SJSA1 (cell line): ENCODE measurements around the gene KMT2A. TPM values are rescaled to one million over a fixed set of nuclear protein-coding genes. Genes with fewer than 3 reads are reported as not detected.
"Not testable (repeated sequence)": the region's sequence is repeated elsewhere in the genome, so short reads cannot be mapped to it uniquely, and the experiment has no call there.

ENCODE experiments used
- DNase-seq, 2 experiments: peaks; one replicate each; pipeline ENCODE4 v3.0.0-alpha.2; 2015 to 2020; ENCODE audit warnings: low spot score in 2 of 2, low read depth in 1 of 2
- H3K27ac ChIP-seq: fragments of 250-450 bp; sonication (Bioruptor Pico); 2 replicates; pipeline ENCODE4 v1.5.1; 2020; ENCODE audit warnings: mild to moderate bottlenecking, moderate library complexity
- H3K27me3 ChIP-seq: fragments of 250-450 bp; sonication (Bioruptor Pico); replicated peaks from 2 replicates; pipeline ENCODE4 v1.5.1; 2020; ENCODE audit warnings: mild to moderate bottlenecking, moderate library complexity
- H3K36me3 ChIP-seq: fragments of 250-450 bp; sonication (Bioruptor Pico); 2 replicates; pipeline ENCODE4 v1.5.1; 2020; ENCODE audit warnings: mild to moderate bottlenecking
- H3K4me1 ChIP-seq: fragments of 250-450 bp; sonication (Bioruptor Pico); replicated peaks from 2 replicates; pipeline ENCODE4 v1.6.1; 2021; ENCODE audit warnings: mild to moderate bottlenecking
- H3K4me3 ChIP-seq: fragments of 250-450 bp; sonication (Bioruptor Pico); 2 replicates; pipeline ENCODE4 v1.5.1; 2020; ENCODE audit warnings: mild to moderate bottlenecking
- H3K9me3 ChIP-seq: fragments of 250-450 bp; sonication (Bioruptor Pico); replicated peaks from 2 replicates; pipeline ENCODE4 v1.5.1; 2020; ENCODE audit warnings: mild to moderate bottlenecking
- total RNA-seq: library from RNA; depleted of rRNA; stranded (reverse); fragments of >200 nt; shearing (Covaris generic); gene quantifications from 2 replicates; pipeline ENCODE4 v1.2.3, GENCODE V29; 2014

The KMT2A gene
- total RNA-seq, 1 experiment from 2014 or later: 13.4 TPM

GRCh38 chr11:118441770-118442275, 5.5 kb downstream of the KMT2A start:
- H3K27ac ChIP-seq: no peak overlapping the region
- H3K4me1 ChIP-seq: no peaks in the 10 kb centered on the region
- DNase-seq: no peak
- no peaks in the 10 kb centered on the region for H3K27me3 ChIP-seq
- 0 out of 2 replicates have a peak, but pooled peaks cover 9% of the 10 kb centered on the region for H3K36me3 ChIP-seq
- no peaks in the 10 kb centered on the region for H3K9me3 ChIP-seq
- no peak overlapping the region for H3K4me3 ChIP-seq

- DNase-seq: no peak
- H3K27me3 ChIP-seq: no peaks in the 10 kb centered on the region
- no peaks in the 10 kb centered on the region for H3K4me1 ChIP-seq
- no peak overlapping the region for H3K4me3 ChIP-seq
- no peaks in the 10 kb centered on the region for H3K9me3 ChIP-seq
- 0 out of 2 replicates have a peak, but pooled peaks cover 9% of the 10 kb centered on the region for H3K36me3 ChIP-seq
- no peak overlapping the region for H3K27ac ChIP-seq
These were observed 6.0 kb downstream of the KMT2A start for GRCh38 chr11:118442301-118442700.

- Histone ChIP-seq H3K27me3 (no peaks in the 10 kb centered on the region), H3K36me3 (0 out of 2 replicates have a peak, but pooled peaks cover 9% of the 10 kb centered on the region), H3K27ac (no peak overlapping the region), H3K4me1 (no peaks in the 10 kb centered on the region), H3K9me3 (no peaks in the 10 kb centered on the region), H3K4me3 (no peak overlapping the region)
- no peak for DNase-seq
These were observed 6.8 kb downstream of the KMT2A start for GRCh38 chr11:118442908-118443589.

GRCh38 chr11:118443590-118444218, 7.4 kb downstream of the KMT2A start:
- no peaks in the 10 kb centered on the region for H3K9me3 ChIP-seq
- no peak for DNase-seq
- H3K27ac ChIP-seq: no peak overlapping the region
- H3K27me3 ChIP-seq: no peaks in the 10 kb centered on the region
- H3K4me1 ChIP-seq: no peaks in the 10 kb centered on the region
- H3K4me3 ChIP-seq: no peak overlapping the region
- 0 out of 2 replicates have a peak, but pooled peaks cover 9% of the 10 kb centered on the region for H3K36me3 ChIP-seq

- no peak overlapping the region for H3K4me3 ChIP-seq
- no peak for DNase-seq
- no peaks in the 10 kb centered on the region for H3K36me3 ChIP-seq
- no peaks in the 10 kb centered on the region for H3K9me3 ChIP-seq
- H3K4me1 ChIP-seq: no peaks in the 10 kb centered on the region
- no peak overlapping the region for H3K27ac ChIP-seq
- no peaks in the 10 kb centered on the region for H3K27me3 ChIP-seq
These were observed 11.1 kb downstream of the KMT2A start for GRCh38 chr11:118447423-118447822.

GRCh38 chr11:118448294-118448693, 12.0 kb downstream of the KMT2A start:
- H3K9me3 ChIP-seq: no peaks in the 10 kb centered on the region
- H3K4me3 ChIP-seq: no peak overlapping the region
- no peaks in the 10 kb centered on the region for H3K27me3 ChIP-seq
- H3K36me3 ChIP-seq: no peaks in the 10 kb centered on the region
- H3K27ac ChIP-seq: no peak overlapping the region
- H3K4me1 ChIP-seq: no peaks in the 10 kb centered on the region
- DNase-seq: no peak

- Histone ChIP-seq H3K27ac (no peak overlapping the region), H3K36me3 (no peaks in the 10 kb centered on the region), H3K4me1 (no peaks in the 10 kb centered on the region), H3K4me3 (no peak overlapping the region), H3K9me3 (no peaks in the 10 kb centered on the region), H3K27me3 (no peaks in the 10 kb centered on the region)
- no peak for DNase-seq
These were observed 13.1 kb downstream of the KMT2A start for GRCh38 chr11:118449316-118449918.

GRCh38 chr11:118450451-118450850, 14.2 kb downstream of the KMT2A start:
- Histone ChIP-seq H3K4me1 (no peaks in the 10 kb centered on the region), H3K9me3 (no peaks in the 10 kb centered on the region), H3K27ac (no peak overlapping the region), H3K27me3 (no peaks in the 10 kb centered on the region), H3K4me3 (no peak overlapping the region), H3K36me3 (no peaks in the 10 kb centered on the region)
- DNase-seq: no peak

- Histone ChIP-seq H3K4me3 (no peak overlapping the region), H3K27me3 (no peaks in the 10 kb centered on the region), H3K36me3 (no peaks in the 10 kb centered on the region), H3K9me3 (no peaks in the 10 kb centered on the region), H3K4me1 (no peaks in the 10 kb centered on the region), H3K27ac (no peak overlapping the region)
- no peak for DNase-seq
These were observed 25.9 kb downstream of the KMT2A start for GRCh38 chr11:118462178-118462577.

- H3K36me3 ChIP-seq, H3K4me1 ChIP-seq, H3K27me3 ChIP-seq, H3K4me3 ChIP-seq, H3K27ac ChIP-seq, H3K9me3 ChIP-seq, DNase-seq: not testable (repeated sequence)
These were observed 32.7 kb downstream of the KMT2A start for GRCh38 chr11:118468968-118469367.

- Histone ChIP-seq H3K4me3 (no peak overlapping the region), H3K9me3 (no peaks in the 10 kb centered on the region), H3K36me3 (0 out of 2 replicates have a peak, but pooled peaks cover 4% of the 10 kb centered on the region), H3K27me3 (no peaks in the 10 kb centered on the region), H3K27ac (no peak overlapping the region), H3K4me1 (no peaks in the 10 kb centered on the region)
- DNase-seq: no peak
These were observed 34.7 kb downstream of the KMT2A start for GRCh38 chr11:118471030-118471429.

GRCh38 chr11:118473537-118473936, 37.2 kb downstream of the KMT2A start:
- H3K4me1 ChIP-seq: no peaks in the 10 kb centered on the region
- H3K9me3 ChIP-seq: no peaks in the 10 kb centered on the region
- no peak overlapping the region for H3K27ac ChIP-seq
- H3K27me3 ChIP-seq: no peaks in the 10 kb centered on the region
- H3K36me3 ChIP-seq: peaks cover 11% of the 10 kb centered on the region
- DNase-seq: no peak
- no peak overlapping the region for H3K4me3 ChIP-seq

- H3K36me3 ChIP-seq: peaks cover 32% of the 10 kb centered on the region
- H3K4me3 ChIP-seq: no peak overlapping the region
- no peak for DNase-seq
- H3K9me3 ChIP-seq: no peaks in the 10 kb centered on the region
- no peak overlapping the region for H3K27ac ChIP-seq
- no peaks in the 10 kb centered on the region for H3K4me1 ChIP-seq
- H3K27me3 ChIP-seq: no peaks in the 10 kb centered on the region
These were observed 40.4 kb downstream of the KMT2A start for GRCh38 chr11:118476676-118477075.

GRCh38 chr11:118481238-118481637, 44.9 kb downstream of the KMT2A start:
- DNase-seq: not testable (repeated sequence)
- H3K36me3 ChIP-seq: peaks cover 43% of the 10 kb centered on the region

More at GRCh38 chr11:118481238-118481637, 44.9 kb downstream of the KMT2A start:
- H3K9me3 ChIP-seq, H3K4me1 ChIP-seq, H3K27ac ChIP-seq, H3K4me3 ChIP-seq, H3K27me3 ChIP-seq: not testable (repeated sequence)
